Muscle of arm (tissue), 12 donors: Measurements from ENCODE around the gene NDUFS4. TPM values are rescaled to one million over a fixed set of nuclear protein-coding genes. Genes with fewer than 3 reads are reported as not detected.
"Not testable (repeated sequence)": the region's sequence is repeated elsewhere in the genome, so short reads cannot be mapped to it uniquely, and the experiment has no call there.

ENCODE experiments used
- DNase-seq: peaks from one replicate; pipeline ENCODE4 v3.0.0-alpha.2; 2013
- polyA plus RNA-seq, 12 donors: library from polyadenylated mRNA; unstranded; fragments of 120-200 nt; gene quantifications; one replicate each; pipeline ENCODE4 v1.2.1, GENCODE V29; 2013; ENCODE audit not compliant: insufficient read length in 12 of 12

The NDUFS4 gene
- polyA plus RNA-seq, 12 donors: 73.7 to 148 (median 108) TPM; not detected in 1

- peak; percentile 31 for DNase-seq
These were observed 8.0 kb downstream of the NDUFS4 start for GRCh38 chr5:53568401-53568800.

- peak; percentile 72 for DNase-seq
These were observed 8.4 kb downstream of the NDUFS4 start for GRCh38 chr5:53568871-53569270.

- no peak for DNase-seq
These were observed 9.0 kb downstream of the NDUFS4 start for GRCh38 chr5:53569453-53569852.

- no peak for DNase-seq
These were observed 11.0 kb downstream of the NDUFS4 start for GRCh38 chr5:53571403-53571802.

- peak; percentile 22 for DNase-seq
These were observed 14.7 kb downstream of the NDUFS4 start for GRCh38 chr5:53575101-53575500.

- no peak for DNase-seq
These were observed 15.4 kb downstream of the NDUFS4 start for GRCh38 chr5:53575831-53576230.

- DNase-seq: no peak
These were observed 16.2 kb downstream of the NDUFS4 start for GRCh38 chr5:53576674-53577073.

- no peak for DNase-seq
These were observed 18.4 kb downstream of the NDUFS4 start for GRCh38 chr5:53578854-53579253.

- DNase-seq: no peak
These were observed 20.1 kb downstream of the NDUFS4 start for GRCh38 chr5:53580547-53580946.

- DNase-seq: no peak
These were observed 21.8 kb downstream of the NDUFS4 start for GRCh38 chr5:53582225-53582624.

- no peak for DNase-seq
These were observed 30.3 kb downstream of the NDUFS4 start for GRCh38 chr5:53590759-53591158.

GRCh38 chr5:53594419-53594818 is 34.0 kb downstream of the NDUFS4 start:
- DNase-seq: no peak

- no peak for DNase-seq
These were observed 37.5 kb downstream of the NDUFS4 start for GRCh38 chr5:53597894-53598293.

- DNase-seq: no peak
These were observed 41.1 kb downstream of the NDUFS4 start for GRCh38 chr5:53601570-53601969.

GRCh38 chr5:53603009-53603687 is 42.7 kb downstream of the NDUFS4 start:
- peak; percentile 37 for DNase-seq

GRCh38 chr5:53604309-53604708 is 43.9 kb downstream of the NDUFS4 start:
- no peak for DNase-seq

- DNase-seq: no peak
These were observed 47.4 kb downstream of the NDUFS4 start for GRCh38 chr5:53607886-53608285.

GRCh38 chr5:53608897-53609296 is 48.5 kb downstream of the NDUFS4 start:
- not testable (repeated sequence) for DNase-seq

GRCh38 chr5:53613061-53613460 is 52.6 kb downstream of the NDUFS4 start:
- no peak for DNase-seq

GRCh38 chr5:53613536-53613935 is 53.1 kb downstream of the NDUFS4 start:
- DNase-seq: no peak

GRCh38 chr5:53614376-53614885 is 54.0 kb downstream of the NDUFS4 start:
- no peak for DNase-seq

GRCh38 chr5:53616939-53617549 is 56.6 kb downstream of the NDUFS4 start:
- no peak for DNase-seq

- DNase-seq: no peak
These were observed 70.8 kb downstream of the NDUFS4 start for GRCh38 chr5:53631251-53631650.

- no peak for DNase-seq
These were observed 81.6 kb downstream of the NDUFS4 start for GRCh38 chr5:53642061-53642460.
